Naive B cell (primary cell): ENCODE results near the gene TBC1D4. TPM values are rescaled to one million over a fixed set of nuclear protein-coding genes. Genes with fewer than 3 reads are reported as not detected.
"Not testable (repeated sequence)": the region's sequence is repeated elsewhere in the genome, so short reads cannot be mapped to it uniquely, and the experiment has no call there.

Source experiments
- ATAC-seq, 2 donors: fragments of 150-1000 bp; cut with Tn5 transposase; 2 replicates each; pipeline ENCODE4 v1.10.0; 2021; ENCODE audit warnings: low read depth in 2 of 2, mild to moderate bottlenecking in 2 of 2, moderate library complexity in 2 of 2
- DNase-seq: peaks from one replicate; pipeline ENCODE4 v3.0.0; 2022
- H3K27ac Mint-ChIP-seq, 6 donors: one replicate each; pipeline ENCODE4 v1.8.0; 2020 to 2022; ENCODE audit warnings: mild to moderate bottlenecking in 6 of 6, mixed read lengths in 6 of 6, moderate library complexity in 5 of 6, inconsistent platforms in 2 of 6
- H3K27me3 Mint-ChIP-seq, 3 donors: one replicate each; pipeline ENCODE4 v1.8.0; 2021 to 2022; ENCODE audit warnings: mixed read lengths in 3 of 3, mild to moderate bottlenecking in 1 of 3
- H3K36me3 Mint-ChIP-seq, 2 donors: one replicate each; pipeline ENCODE4 v1.8.0; 2020 to 2022; ENCODE audit warnings: mixed read lengths in 2 of 2, inconsistent platforms in 1 of 2, mild to moderate bottlenecking in 1 of 2
- H3K4me1 Mint-ChIP-seq, 3 donors: one replicate each; pipeline ENCODE4 v1.8.0; 2020 to 2022; ENCODE audit warnings: mixed read lengths in 3 of 3, inconsistent platforms in 1 of 3, mild to moderate bottlenecking in 1 of 3, moderate library complexity in 1 of 3
- H3K4me3 Mint-ChIP-seq, 8 donors: one replicate each; pipeline ENCODE4 v1.8.0; 2020 to 2022; ENCODE audit warnings: mild to moderate bottlenecking in 8 of 8, mixed read lengths in 8 of 8, moderate library complexity in 8 of 8, inconsistent platforms in 2 of 8
- H3K9me3 Mint-ChIP-seq, 7 donors: one replicate each; pipeline ENCODE4 v1.8.0; 2020 to 2022; ENCODE audit warnings: mixed read lengths in 7 of 7, mild to moderate bottlenecking in 5 of 7, inconsistent platforms in 2 of 7, moderate library complexity in 1 of 7
- polyA plus RNA-seq, 6 donors: library from polyadenylated mRNA; unstranded; fragments of 300-500 nt; fragmentation: Illumina TruSeq; gene quantifications; one replicate each; pipeline ENCODE4 v1.2.3, GENCODE V29; 2021; ENCODE audit warnings: low read depth in 6 of 6

TBC1D4 gene
- polyA plus RNA-seq, 6 donors from 2014 or later: 0.10 to 1.4 (median 0.30) TPM

GRCh38 chr13:75255147-75255546 lies 226.8 kb downstream of the TBC1D4 start:
- H3K4me1 Mint-ChIP-seq: no peaks in the 10 kb centered on the region
- ATAC-seq: no peak
- H3K9me3 Mint-ChIP-seq: no peaks in the 10 kb centered on the region
- no peak overlapping the region for H3K27ac Mint-ChIP-seq
- DNase-seq: no peak
- H3K27me3 Mint-ChIP-seq: peaks cover 5 to 26% (median 15%) of the 10 kb centered on the region in 3 donors
- no peaks in the 10 kb centered on the region for H3K36me3 Mint-ChIP-seq
- no peak overlapping the region for H3K4me3 Mint-ChIP-seq

- no peaks in the 10 kb centered on the region for H3K36me3 Mint-ChIP-seq
- peaks cover 5 to 15% (median 12%) of the 10 kb centered on the region in 3 donors for H3K27me3 Mint-ChIP-seq
- no peak overlapping the region for H3K27ac Mint-ChIP-seq
- no peaks in the 10 kb centered on the region for H3K4me1 Mint-ChIP-seq
- peaks cover 0 to 4% (median 2%) of the 10 kb centered on the region in 7 donors for H3K9me3 Mint-ChIP-seq
- no peak overlapping the region for H3K4me3 Mint-ChIP-seq
- DNase-seq (no peak), ATAC-seq (no peak)
These were observed 230.8 kb downstream of the TBC1D4 start for GRCh38 chr13:75251188-75251587.

- peaks cover 5 to 16% (median 11%) of the 10 kb centered on the region in 3 donors for H3K27me3 Mint-ChIP-seq
- H3K27ac Mint-ChIP-seq: no peak overlapping the region
- ATAC-seq: no peak
- H3K4me3 Mint-ChIP-seq: no peak overlapping the region
- peaks cover 0 to 5% of the 10 kb centered on the region in 2 donors for H3K36me3 Mint-ChIP-seq
- H3K4me1 Mint-ChIP-seq: no peaks in the 10 kb centered on the region
- peaks cover 3 to 9% (median 6%) of the 10 kb centered on the region in 7 donors for H3K9me3 Mint-ChIP-seq
- DNase-seq: no peak
These were observed 231.3 kb downstream of the TBC1D4 start for GRCh38 chr13:75250526-75251178.

- H3K27ac Mint-ChIP-seq: not testable (repeated sequence)
- H3K9me3 Mint-ChIP-seq: peaks cover 8 to 19% (median 10%) of the 10 kb centered on the region in 7 donors
These were observed 236.4 kb downstream of the TBC1D4 start for GRCh38 chr13:75245578-75245977.

GRCh38 chr13:75240240-75240639 lies 241.7 kb downstream of the TBC1D4 start:
- peaks cover 12 to 31% (median 22%) of the 10 kb centered on the region in 7 donors for H3K9me3 Mint-ChIP-seq
- H3K27ac Mint-ChIP-seq: not testable (repeated sequence)

More at GRCh38 chr13:75245578-75245977, 236.4 kb downstream of the TBC1D4 start:
- H3K4me1 Mint-ChIP-seq, H3K4me3 Mint-ChIP-seq, H3K27me3 Mint-ChIP-seq, DNase-seq, ATAC-seq: not testable (repeated sequence)
- peaks cover 0 to 12% of the 10 kb centered on the region in 2 donors for H3K36me3 Mint-ChIP-seq

GRCh38 chr13:75236774-75237173 lies 245.2 kb downstream of the TBC1D4 start:
- Mint-ChIP-seq H3K9me3 (peaks cover 12 to 33% (median 23%) of the 10 kb centered on the region in 7 donors), H3K27ac (no peak overlapping the region), H3K27me3 (peaks cover 0 to 5% (median under 1%) of the 10 kb centered on the region in 3 donors), H3K4me3 (no peak overlapping the region), H3K36me3 (peaks cover 0 to 18% of the 10 kb centered on the region in 2 donors), H3K4me1 (no peaks in the 10 kb centered on the region)
- no peak for ATAC-seq
- DNase-seq: no peak

More at GRCh38 chr13:75240240-75240639, 241.7 kb downstream of the TBC1D4 start:
- H3K4me3 Mint-ChIP-seq, H3K4me1 Mint-ChIP-seq, H3K27me3 Mint-ChIP-seq, DNase-seq, ATAC-seq: not testable (repeated sequence)
- peaks cover 0 to 18% of the 10 kb centered on the region in 2 donors for H3K36me3 Mint-ChIP-seq

Other genes starting within 250 kb of the TBC1D4 start
- 100 to 1,000 TPM; 306 to 689 (median 571) TPM for gene COMMD6, start 55.7 kb upstream of the TBC1D4 start, polyA plus RNA-seq
- gene UCHL3, start 67.6 kb upstream of the TBC1D4 start, polyA plus RNA-seq: 10 to 100 TPM; 39.4 to 58.3 (median 48.1) TPM
- 1 to 10 TPM in 5 of 6 donors, not detected in 1; 6.8 to 9.6 (median 9.4) TPM for gene LMO7, start 154.2 kb upstream of the TBC1D4 start, polyA plus RNA-seq